VCaP (cell line): ENCODE data around the gene ARMC12.

Source experiments
- H3K27ac ChIP-seq: fragments of 450-650 bp; 2 replicates; pipeline ENCODE4 v1.5.1; 2017
- CTCF ChIP-seq: fragments of 450-650 bp; conservative IDR thresholded peaks from 2 replicates; pipeline ENCODE4 v1.5.1; 2017; ENCODE audit warnings: mild to moderate bottlenecking, moderate library complexity

The ARMC12 gene

GRCh38 chr6:35794536-35795452 is 58.0 kb downstream of the ARMC12 start:
- H3K27ac ChIP-seq: no peak overlapping the region
- TF ChIP-seq CTCF: no peak

- no peak overlapping the region for H3K27ac ChIP-seq
- no peak for TF ChIP-seq CTCF
These were observed 58.7 kb downstream of the ARMC12 start for GRCh38 chr6:35795453-35796071.

- no peak for TF ChIP-seq CTCF
These were observed 59.4 kb downstream of the ARMC12 start for GRCh38 chr6:35796236-35796635.

GRCh38 chr6:35797837-35798526 is 61.1 kb downstream of the ARMC12 start:
- H3K27ac ChIP-seq: no peak overlapping the region
- no peak for TF ChIP-seq CTCF

More at GRCh38 chr6:35796236-35796635, 59.4 kb downstream of the ARMC12 start:
- no peak overlapping the region for H3K27ac ChIP-seq
